ENCODE measurements around the gene DBH. TPM values are rescaled to one million over a fixed set of nuclear protein-coding genes. Genes with fewer than 3 reads are reported as not detected.

DBH gene
- total and polyA plus RNA-seq, 10 of the 15 experiments (the other 5 are each of a cell fraction or from before 2014, with no cell fraction given): not detected

DNA sequence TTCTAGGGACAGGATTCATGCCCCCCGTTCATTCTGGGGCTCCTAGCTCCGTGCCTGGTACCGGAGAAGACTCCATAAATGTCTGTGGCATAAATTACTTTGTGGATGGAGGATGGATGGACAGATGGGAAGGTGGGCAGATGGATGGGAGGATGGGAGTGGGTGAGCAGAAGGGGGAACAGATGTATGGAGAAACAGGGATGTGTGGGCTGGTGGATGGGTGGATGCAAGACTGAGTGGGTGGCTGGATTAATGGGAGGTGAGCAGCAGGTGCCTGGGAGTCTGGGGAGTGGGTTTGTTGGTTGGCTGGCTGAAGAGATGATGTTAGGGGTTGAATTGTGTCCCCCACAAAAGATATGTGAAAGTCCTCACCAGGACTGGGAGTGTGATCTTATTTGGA, 58.5 kb downstream of the DBH start (continued):
- TF ChIP-seq, protein P1, sequence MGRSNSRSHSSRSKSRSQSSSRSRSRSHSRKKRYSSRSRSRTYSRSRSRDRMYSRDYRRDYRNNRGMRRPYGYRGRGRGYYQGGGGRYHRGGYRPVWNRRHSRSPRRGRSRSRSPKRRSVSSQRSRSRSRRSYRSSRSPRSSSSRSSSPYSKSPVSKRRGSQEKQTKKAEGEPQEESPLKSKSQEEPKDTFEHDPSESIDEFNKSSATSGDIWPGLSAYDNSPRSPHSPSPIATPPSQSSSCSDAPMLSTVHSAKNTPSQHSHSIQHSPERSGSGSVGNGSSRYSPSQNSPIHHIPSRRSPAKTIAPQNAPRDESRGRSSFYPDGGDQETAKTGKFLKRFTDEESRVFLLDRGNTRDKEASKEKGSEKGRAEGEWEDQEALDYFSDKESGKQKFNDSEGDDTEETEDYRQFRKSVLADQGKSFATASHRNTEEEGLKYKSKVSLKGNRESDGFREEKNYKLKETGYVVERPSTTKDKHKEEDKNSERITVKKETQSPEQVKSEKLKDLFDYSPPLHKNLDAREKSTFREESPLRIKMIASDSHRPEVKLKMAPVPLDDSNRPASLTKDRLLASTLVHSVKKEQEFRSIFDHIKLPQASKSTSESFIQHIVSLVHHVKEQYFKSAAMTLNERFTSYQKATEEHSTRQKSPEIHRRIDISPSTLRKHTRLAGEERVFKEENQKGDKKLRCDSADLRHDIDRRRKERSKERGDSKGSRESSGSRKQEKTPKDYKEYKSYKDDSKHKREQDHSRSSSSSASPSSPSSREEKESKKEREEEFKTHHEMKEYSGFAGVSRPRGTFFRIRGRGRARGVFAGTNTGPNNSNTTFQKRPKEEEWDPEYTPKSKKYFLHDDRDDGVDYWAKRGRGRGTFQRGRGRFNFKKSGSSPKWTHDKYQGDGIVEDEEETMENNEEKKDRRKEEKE (IDR thresholded peaks at IDR 0.05): no peak
- TF ChIP-seq RUNX3 (IDR thresholded peaks at IDR 0.05; ENCODE audit: low read length) (no peak), BRCA1 (IDR thresholded peaks at IDR 0.05; ENCODE audit: low read depth, low read length) (no peak), POLR2AphosphoS5 (IDR thresholded peaks at IDR 0.05; ENCODE audit: low read length) (no peak), ZBTB40 (IDR thresholded peaks at IDR 0.05; ENCODE audit: borderline replicate concordance) (no peak), NFIC (IDR thresholded peaks at IDR 0.05; ENCODE audit: low read depth, low read length) (no peak), RB1 (IDR thresholded peaks at IDR 0.05; ENCODE audit: borderline replicate concordance) (no peak), ZNF384 (IDR thresholded peaks at IDR 0.05; ENCODE audit: borderline replicate concordance, low read depth, low read length) (no peak), RELA (IDR thresholded peaks at IDR 0.05; ENCODE audit: borderline replicate concordance, partially characterized antibody) (no peak), ZNF207 (IDR thresholded peaks at IDR 0.05; ENCODE audit: borderline replicate concordance) (no peak), SUPT20H (IDR thresholded peaks at IDR 0.05; ENCODE audit: borderline replicate concordance, control insufficient read depth, low read depth, low read length) (no peak), FOS (IDR thresholded peaks at IDR 0.05; ENCODE audit: borderline replicate concordance, extremely low read depth, insufficient read length) (no peak)
- TF ChIP-seq, protein P2, sequence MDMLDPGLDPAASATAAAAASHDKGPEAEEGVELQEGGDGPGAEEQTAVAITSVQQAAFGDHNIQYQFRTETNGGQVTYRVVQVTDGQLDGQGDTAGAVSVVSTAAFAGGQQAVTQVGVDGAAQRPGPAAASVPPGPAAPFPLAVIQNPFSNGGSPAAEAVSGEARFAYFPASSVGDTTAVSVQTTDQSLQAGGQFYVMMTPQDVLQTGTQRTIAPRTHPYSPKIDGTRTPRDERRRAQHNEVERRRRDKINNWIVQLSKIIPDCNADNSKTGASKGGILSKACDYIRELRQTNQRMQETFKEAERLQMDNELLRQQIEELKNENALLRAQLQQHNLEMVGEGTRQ (IDR thresholded peaks at IDR 0.05; ENCODE audit: borderline replicate concordance, low read depth, low read length): no peak
- TF ChIP-seq, protein P3, sequence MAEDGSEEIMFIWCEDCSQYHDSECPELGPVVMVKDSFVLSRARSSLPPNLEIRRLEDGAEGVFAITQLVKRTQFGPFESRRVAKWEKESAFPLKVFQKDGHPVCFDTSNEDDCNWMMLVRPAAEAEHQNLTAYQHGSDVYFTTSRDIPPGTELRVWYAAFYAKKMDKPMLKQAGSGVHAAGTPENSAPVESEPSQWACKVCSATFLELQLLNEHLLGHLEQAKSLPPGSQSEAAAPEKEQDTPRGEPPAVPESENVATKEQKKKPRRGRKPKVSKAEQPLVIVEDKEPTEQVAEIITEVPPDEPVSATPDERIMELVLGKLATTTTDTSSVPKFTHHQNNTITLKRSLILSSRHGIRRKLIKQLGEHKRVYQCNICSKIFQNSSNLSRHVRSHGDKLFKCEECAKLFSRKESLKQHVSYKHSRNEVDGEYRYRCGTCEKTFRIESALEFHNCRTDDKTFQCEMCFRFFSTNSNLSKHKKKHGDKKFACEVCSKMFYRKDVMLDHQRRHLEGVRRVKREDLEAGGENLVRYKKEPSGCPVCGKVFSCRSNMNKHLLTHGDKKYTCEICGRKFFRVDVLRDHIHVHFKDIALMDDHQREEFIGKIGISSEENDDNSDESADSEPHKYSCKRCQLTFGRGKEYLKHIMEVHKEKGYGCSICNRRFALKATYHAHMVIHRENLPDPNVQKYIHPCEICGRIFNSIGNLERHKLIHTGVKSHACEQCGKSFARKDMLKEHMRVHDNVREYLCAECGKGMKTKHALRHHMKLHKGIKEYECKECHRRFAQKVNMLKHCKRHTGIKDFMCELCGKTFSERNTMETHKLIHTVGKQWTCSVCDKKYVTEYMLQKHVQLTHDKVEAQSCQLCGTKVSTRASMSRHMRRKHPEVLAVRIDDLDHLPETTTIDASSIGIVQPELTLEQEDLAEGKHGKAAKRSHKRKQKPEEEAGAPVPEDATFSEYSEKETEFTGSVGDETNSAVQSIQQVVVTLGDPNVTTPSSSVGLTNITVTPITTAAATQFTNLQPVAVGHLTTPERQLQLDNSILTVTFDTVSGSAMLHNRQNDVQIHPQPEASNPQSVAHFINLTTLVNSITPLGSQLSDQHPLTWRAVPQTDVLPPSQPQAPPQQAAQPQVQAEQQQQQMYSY (CRISPR knock-in tag; IDR thresholded peaks at IDR 0.05): no peak
